NCI-H1417 treated with DMSO at 0.1 percent for 48 hours (cell line): Measurements from ENCODE around the gene IL10.
"Not testable (repeated sequence)": the region's sequence is repeated elsewhere in the genome, so short reads cannot be mapped to it uniquely, and the experiment has no call there.

Experiments used
- DNase-seq: peaks from one replicate; lab custom pipeline; 2025; lab: John Stamatoyannopoulos, UW

IL10 gene

DNA sequence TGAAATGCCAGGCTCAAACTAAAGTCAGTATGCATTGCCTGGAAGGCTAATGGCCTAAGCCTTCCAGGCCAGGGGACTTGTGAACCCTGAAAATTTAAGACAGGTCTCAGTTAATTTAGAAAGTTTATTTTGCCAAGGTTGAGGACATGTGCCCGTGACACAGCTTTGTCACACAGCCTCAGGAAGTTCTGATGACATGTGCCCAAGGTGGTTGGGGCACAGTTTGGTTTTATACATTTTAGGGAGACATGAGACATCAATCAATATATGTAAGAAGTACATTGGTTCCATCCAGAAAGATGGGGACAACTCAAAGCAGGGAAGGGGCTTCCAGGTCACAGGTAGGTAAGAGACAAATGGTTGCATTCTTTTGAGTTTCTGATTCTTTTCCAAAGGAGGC is 6.5 kb downstream of the IL10 start:
- DNase-seq = not testable (repeated sequence)

DNA sequence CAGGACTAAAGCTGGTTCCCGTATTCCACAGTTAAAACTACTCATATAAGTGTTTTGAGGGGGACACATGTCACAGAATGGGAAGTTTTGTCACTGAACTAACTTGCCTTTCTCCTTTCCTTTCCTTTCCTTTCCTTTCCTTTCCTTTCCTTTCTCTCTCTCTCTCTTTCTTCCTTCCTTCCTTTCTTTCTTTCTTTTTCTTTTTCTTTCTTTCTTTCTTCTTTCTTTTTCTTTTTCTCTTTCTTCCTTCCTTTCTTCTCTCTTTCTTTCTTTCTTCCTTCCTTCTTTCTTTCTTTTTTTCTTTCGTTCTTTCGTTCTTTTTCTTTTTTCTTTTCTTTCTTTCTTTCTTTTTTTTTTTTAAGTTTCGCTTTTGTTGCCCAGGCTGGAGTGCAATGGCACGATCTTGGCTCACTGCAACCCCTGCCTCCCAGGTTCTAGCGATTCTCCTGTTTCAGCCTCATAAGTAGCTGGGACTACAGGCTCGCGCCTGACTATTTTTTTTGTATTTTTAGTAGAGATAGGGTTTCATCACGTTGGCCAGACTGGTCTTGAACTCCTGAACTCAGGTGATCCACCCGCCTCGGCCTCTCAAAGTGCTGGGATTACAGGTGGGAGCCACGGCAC is 9.4 kb downstream of the IL10 start:
- not testable (repeated sequence) for DNase-seq

DNA sequence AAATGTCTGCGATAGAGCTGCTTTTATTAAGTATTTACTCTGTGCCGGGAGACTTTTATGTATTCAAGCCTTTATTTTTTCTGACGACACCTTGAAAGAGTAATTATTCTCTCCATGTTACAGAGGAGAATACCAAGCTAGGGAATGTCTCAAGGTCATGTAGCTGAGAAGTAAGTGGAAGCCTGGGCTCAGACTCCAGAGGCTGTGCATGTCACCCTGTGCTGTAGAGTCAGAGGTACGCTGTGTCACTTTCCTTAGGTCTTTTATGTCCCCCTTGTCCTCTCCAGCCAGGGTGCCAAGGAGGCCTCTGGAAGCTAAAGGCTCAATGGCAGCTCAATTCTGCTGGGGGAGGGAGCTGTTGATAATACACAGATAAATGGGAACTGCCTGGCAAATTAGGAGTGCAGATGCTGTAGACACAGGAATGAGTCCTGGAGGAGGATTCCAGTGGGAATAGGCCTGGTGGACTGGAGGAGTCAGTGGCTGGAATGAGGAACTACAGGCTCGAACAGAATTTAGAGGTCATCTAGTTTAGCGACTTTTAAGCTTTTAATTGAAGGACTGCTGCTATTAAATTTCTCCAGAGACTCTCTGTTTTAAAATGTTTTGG is 11.0 kb downstream of the IL10 start:
- DNase-seq = no peak

DNA sequence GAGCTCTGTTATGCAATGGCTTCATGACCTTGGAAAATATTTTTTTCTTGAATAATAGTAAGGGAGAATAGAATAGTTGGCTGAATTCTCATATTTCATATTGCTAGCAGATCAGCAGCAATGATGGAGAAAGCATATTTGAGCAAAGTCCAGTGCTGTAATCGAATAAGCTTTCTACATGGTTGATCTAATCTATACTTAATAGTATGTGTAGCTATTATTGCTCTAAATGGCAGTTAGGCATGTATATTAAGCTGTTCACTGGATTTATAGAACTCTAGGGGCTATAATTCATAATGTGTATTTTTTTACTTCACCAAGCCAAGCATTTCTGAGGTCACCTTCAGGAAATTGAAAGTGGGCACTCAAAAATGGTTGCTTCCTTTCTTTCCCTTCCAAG is 11.7 kb downstream of the IL10 start:
- no peak for DNase-seq

DNA sequence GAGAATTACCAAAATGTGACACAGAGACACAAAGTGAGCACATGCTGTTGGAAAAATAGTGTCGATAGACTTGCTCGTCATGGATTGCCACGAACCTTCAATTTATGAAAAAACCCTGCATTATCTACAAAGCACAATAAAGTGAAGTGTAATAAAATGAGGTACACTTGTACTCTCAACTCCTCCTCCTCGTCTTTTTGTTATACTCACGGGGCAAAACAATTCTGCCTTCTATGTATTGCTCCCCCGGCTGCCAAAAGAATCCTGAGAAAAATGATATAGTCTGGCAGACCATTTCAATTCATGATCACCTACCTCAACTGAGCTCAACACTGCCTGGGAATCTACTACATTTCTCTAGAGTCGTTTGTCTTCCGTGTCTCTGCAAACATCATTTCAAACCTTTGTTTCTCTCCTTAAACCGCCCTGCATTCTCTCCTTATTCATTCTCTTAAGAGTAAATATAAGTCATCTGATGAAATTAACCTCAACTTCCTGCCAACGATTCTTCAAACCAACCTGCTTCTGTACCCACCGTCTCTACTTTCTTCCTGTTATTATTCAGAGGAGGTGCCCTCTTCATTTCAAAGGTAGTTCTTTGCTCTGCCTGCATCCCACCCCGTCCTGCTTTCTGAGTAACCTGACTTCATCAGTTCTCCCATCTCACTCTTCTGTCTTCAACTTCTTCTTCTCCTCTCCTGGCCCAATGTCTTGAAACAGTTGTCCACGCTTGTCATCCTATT is 14.6 kb downstream of the IL10 start:
- no peak for DNase-seq

DNA sequence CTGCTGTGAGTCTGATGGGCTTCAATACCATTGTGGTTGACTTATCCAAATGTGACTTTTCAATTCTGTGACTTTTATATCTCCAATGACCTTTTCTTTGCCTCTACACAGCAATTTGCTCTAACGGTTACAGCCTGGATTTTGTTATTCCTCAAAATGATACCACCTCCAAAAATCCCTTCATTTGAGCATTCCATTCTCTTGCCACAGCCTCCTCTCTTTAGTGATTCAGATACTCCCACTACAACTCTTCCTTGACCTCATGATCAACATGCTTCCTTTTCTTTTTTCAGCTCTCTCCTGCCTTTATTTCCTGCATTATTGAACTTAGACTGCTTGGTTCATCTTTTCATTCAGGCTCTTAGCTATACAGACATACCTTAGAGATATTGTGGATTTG is 18.3 kb downstream of the IL10 start:
- DNase-seq = no peak

DNA sequence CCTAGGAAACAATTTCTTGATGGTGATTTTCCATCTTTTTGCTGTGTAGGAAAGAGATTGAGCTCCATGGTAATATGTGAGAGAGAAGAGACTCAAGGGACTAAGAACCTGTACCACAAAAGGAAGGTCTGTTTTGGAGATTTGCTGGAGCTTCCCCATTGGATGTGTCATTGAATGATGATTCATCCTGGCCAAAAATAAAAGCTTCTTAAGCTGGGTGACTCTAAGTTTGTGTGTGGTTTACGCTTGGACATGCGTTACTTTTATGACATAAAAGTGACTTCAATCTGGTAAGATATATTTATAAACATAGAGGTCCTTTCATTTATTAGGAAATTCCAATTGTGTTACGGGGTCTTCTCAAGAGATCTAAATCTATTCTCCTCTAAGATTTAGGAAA is 19.2 kb downstream of the IL10 start:
- DNase-seq = no peak

DNA sequence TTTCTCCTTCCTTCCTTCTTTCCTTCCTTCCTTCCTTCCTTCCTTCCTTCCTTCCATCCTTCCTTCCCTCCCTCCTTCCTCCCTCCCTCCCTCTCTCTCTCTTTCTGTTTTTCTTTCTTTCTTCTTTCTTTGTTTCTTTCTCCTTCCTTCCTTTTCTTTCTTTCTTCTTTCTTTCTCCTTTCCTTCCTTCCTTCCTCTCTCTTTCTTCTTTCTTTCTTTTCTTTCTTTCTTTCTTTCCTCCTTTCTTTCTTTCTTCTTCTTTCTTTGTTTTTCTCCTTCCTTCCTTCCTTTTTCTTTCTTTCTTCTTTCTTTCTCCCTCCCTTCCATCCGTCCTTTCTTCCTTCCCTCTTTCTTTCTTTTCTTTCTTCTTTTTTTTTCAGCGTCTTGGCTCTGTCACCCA is 19.8 kb downstream of the IL10 start:
- DNase-seq = no peak

DNA sequence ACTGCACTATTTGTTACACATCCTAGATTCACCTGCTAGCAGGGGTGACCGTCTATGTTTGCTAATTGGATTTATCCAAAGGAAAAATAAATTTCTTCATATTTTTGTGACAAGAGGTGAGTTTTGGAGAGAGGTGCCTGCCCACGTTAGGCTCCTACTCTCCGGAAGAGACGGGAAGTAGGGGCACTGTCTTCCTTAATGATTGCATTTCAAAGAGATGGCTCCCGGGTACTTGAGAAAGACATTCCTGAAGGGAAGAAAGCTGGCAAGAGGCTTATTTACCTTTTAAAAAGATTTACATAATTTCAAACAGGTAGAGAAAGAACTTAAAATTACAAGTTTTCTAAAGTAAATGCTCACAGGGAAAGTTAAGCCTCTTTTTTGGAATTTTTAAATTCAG is 20.4 kb downstream of the IL10 start:
- DNase-seq = no peak

DNA sequence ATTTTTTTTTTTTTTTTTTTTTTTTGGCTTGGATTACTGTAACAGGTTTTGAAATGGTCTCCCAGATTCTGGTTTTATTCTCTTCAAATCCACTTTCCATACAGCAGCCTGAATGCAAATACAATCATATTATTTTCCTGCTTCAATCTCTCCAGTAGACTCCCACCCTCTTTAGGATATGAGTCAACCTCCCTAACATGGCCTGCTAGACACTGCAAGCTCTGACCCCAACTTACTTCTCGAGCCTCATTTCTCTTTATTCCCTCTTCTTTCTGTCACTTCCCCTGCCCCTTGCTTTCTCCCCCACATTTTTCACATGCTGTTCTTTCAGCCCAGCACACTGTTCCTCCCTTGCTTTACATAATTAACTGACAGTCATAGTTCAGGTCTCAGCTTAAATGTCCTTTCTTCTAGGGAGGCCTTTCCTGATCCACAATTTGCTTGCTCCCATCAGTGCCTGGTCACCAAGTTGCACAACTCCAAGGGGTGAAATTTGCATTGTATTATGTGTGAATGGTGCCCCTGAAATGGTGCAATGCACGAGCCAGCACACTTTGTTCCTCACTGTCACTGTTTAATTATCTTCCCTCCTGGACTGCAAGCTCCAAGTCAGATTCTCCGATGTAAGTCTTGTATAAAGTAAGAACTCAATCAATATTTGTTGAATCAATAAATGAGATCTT is 23.8 kb downstream of the IL10 start:
- no peak for DNase-seq

DNA sequence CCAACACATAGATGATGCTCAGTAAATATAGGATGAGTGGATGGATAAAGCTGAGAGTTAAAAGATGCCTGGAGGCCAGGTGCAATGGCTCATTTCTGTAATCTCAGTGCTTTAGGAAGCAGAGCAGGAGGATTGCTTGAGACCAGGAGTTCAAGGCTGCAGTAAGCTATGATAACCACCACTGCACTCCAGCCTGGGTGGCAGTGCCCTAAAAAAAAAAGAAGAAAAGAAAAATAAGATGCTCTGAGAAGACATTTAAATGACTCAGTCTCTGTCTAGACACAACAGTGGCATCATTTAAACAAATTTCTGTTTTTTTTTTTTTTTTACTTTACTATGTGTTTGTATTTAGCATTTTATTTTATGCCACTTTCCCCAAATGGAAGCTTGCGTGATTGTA is 27.0 kb downstream of the IL10 start:
- no peak for DNase-seq

DNA sequence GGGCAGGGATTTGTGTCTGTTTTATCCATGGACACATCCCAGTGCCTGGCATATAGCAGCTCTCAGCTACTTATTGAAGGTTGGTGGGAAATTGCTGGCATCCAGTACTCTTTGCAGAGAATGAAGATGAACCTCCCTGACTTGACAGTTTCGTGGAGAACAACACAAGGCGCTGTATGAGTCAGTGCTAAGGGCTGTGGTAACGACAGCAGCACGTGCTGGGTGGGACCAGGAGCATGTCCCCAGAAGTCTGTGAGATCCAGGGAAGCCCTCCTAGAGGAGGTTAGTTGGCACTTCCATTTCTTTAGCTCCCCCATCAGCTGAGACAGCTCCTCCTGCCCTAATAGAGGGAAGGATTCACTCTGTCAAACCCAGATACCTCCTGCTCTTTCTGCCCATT is 27.6 kb downstream of the IL10 start:
- DNase-seq = no peak

DNA sequence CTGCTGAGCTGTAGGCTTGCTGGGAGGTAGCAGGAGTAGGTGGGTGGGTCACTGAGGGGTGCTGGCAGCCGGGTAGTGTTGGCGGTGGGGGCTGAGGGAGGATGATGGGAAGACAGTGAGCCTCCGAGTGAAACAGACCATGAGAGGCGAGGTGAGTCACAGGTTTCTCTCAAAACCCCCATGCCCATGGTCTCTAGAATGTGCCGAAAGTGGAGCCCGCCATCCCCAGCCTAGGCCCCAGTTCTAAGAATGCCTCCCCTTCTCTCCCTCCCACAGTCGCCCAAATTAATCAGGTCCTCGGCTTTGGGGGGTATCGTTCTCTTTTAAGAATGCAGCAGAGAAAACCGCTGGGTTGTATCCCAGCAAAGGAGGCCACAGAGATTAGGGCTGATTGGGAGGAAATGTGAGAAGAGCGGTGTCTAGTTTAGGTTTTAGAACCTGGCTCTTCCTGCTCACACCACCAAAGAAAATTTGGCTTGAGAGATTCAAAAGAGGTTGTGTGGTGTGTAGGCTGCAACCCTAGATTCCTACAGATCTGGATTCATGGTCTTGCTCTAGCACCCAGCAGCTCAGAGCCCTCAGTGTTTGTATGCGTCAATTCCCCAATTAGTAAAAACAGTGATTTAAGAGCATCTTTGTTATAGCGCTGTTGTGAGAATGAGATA is 29.4 kb downstream of the IL10 start:
- DNase-seq = no peak

DNA sequence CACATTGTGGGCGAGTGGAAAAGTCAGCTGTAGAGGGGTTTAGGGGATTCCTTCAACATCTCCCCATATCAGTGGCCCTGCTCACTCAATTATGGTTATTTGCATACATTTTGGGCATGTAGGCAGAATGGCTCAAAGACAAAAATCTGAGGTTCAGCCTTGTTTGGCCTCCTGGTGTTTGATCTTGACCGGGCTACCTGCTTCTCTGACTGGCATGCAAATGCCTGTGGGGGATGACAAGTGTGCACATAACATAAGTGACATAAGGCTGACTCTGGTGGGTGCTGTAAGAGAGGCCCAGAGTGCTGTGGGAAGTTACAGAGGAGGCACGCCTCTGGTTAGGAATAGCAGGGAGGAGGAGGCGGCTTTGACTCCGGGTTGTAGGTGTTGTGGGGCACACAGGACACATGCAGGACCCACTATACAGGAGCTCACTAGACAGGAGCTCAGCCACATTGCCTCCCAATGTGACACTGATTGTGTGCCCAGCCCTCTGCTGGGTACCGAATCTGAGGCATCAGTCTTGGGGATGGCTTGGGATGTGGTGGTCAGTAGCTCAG is 31.1 kb downstream of the IL10 start:
- no peak for DNase-seq

DNA sequence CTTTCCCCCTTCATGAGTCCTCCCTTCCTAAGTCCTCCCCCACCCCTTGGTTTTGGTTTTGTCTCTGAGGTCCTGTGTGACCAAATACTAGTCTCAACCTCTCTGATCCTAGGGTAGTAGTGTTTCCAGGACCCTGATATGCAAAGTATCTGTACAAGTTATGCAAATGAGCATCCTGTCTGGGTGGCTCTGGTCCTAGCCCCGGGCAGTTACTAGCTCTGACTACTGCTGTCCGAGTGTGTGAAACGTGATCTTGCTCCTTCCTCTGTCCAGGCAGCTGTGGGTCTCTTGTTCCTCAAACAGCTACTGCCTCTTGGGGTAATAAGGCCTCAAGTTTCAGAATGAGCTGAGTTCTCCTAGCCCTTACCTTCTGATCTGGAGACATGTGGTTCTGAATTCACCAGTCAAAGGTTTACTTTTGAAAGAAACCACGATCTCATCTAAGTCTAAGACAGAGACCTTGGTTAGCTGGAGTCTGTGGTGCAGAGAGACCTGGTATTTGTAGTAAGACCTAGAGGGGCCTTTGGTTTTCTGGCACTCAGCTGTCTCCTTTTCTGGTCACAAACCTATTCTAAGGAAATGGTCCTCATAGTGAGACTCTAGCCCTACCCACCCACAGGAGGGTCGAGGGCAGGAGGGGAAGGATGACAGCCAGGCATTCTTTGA is 32.8 kb downstream of the IL10 start:
- DNase-seq = no peak

DNA sequence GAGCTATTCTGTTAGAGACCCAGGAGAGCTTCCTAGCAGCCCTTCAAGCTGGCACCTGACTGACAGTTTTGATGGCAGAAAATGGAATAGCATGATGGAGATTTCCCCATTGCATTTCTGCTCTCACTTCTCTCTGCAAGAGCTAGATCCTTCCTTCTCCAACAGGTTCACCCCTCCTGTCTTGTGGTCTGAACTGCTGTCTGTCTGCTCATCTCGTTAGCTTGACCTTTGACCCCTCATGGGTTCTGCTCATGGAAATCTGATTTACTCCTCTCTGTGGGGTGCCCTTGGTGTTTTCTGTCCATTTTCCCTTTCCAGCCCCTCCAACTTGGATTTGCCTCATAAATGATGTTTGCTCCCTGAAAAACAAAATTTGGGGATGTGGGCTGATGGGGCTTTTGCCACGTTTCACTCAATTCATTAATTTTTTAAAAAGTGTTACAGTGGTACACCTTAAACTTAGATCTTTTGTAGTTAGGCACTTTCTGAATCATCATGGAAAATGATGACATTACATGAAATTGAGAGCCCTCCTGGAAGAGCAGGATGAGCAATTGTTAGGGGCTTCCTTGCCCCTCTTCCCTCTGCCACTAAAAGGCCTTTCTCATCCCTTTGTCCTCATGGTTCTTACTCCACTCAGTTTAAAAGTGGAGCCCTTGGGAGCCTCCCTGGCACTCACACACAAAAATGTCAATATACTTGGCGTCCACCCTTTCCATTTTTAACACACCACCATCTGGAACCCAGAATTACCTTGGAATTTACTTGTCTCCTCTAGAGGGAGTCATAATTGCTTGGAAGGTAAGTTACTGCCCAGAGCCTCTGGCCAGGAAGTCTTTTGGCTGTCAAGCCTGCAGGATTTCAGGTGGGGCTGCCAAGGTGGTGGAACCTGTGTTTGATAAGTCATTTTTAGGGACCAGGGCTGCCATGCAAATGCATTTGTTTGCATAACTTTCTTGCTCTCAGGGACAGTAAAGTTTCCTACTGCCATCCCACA is 33.6 kb downstream of the IL10 start:
- no peak for DNase-seq

DNA sequence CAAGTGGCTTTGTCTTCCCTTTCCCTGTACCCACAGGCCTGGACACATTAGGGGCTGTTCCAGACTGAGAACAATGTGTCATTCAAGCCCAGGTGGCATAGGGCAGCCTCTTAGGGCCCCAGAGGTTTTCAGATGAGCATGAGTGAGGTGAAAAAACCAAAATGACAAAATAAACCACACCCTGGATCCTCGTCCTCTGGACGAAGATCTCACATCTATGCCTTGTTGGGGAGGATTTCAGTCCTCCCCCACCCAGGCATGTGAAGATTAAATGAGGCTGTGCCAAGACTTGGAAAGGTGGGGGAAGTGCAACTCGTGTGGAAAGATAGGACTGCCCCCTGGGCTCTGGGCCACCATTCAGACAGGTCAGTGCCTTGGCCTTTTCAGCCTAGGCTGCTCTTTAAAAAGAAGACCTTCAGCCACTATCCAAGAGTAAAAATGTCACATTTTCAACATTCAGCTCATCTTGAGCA is 34.5 kb downstream of the IL10 start:
- no peak for DNase-seq

DNA sequence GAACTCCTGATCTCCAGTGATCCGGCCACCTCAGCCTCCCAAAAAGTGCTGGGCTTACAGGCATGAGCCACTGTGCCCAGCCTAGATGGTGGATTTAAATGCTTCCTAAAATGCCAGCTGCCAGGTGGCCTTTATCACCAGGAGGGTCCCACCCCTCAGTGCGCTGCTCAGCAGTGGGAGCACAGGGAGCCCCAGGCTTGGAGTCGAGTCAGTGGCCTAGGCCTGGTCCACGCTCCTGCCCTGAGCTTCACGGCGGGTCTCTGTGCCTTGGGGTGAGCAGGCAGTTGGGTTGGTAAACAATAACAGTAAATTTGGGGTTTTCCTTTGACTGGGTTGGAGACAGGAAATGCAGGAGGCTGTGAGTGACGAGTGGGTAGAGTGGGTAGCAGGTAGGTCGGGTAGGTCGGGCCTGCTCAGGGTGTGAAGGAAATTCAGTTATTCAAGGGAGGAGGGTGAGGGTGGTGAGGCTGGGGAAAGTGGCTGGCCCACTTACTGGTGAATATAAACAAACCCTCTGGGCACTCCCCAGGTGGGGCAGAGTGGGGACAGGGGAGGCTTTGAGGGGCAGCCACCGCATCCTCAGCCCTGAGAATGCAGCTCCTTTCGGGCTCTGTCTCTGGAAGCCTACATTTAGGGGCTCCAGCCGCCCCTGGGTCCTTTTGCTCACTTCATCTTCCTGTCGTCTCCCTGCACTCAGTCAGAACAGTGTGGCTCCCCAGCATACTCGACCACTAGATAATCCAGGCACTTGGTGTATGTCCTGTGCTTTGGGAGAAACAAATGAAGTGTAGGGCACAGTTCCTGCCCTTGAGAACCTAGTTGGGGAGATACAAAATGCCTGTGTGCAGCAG is 35.2 kb downstream of the IL10 start:
- no peak for DNase-seq

DNA sequence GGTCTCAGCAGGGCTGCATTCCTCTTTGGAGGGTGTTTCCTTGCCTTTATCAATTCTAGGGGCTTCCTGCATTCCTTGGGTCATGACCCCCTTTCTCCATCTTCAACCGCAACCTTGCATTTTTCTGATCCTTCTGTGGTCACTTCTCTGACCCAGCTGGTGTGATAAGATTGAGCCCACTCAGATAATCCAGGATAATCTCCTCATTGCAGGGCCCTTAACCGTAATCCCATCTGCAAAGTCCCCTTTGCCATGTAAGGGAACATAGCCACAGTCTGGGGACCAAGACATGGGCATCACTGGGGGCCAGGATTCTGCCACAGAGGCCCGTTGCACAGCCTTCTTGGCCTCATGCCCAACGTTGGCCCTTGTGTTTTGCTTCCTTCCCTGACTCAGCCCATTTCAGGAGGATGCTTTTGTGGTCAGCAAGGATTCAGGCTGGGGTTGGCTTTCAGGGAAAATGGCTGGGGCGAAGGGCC is 36.7 kb downstream of the IL10 start:
- DNase-seq = no peak
